Measurements from ENCODE around the gene UBE2C. TPM values are rescaled to one million over a fixed set of nuclear protein-coding genes. Genes with fewer than 3 reads are reported as not detected.

UBE2C gene
- total RNA-seq, 1 experiment from 2014 or later: 173 TPM

- POLR2A ChIA-PET: interaction anchor here (0.6 kb wide), 2 partner anchors 55 to 293 kb away, joined by 3 to 4 read pairs; no protein-coding TSS in a partner anchor
- no peak overlapping the region for H3K4me3 ChIP-seq (ENCODE audit: low read depth in 2 of 2, low read length in 2 of 2)
- intact Hi-C loops (cut with micrococcal nuclease; ENCODE audit: unreplicated experiment) (no loop called here), in situ Hi-C loops (cut with HindIII; ENCODE audit: low pct_unique_long_range_greater_than_20kb, low sequenced_read_pairs) (no loop called here)
- H3K9me3 ChIP-seq (ENCODE audit: control insufficient read depth, insufficient read depth, low read depth, low read length): no peaks in the 10 kb centered on the region
- peaks cover 4% of the 10 kb centered on the region; the same call in 1 of the 2 replicates for H3K36me3 ChIP-seq (ENCODE audit: control insufficient read depth, insufficient read depth, low read length)
- ATAC-seq: no peak
- CTCF ChIA-PET: no interaction called here
- no peak for DNase-seq (ENCODE audit: low read depth, low spot score)
- TF ChIP-seq POLR2AphosphoS5 (IDR thresholded peaks at IDR 0.05; ENCODE audit: low read depth, low read length) (no peak), REST (IDR thresholded peaks at IDR 0.05; ENCODE audit: insufficient read depth in 1 of 2, low read depth in 2 of 2, low read length in 1 of 2) (no peak), TCF7L2 (IDR thresholded peaks at IDR 0.05; ENCODE audit: low read depth, low read length) (no peak), SIN3A (IDR thresholded peaks at IDR 0.05; ENCODE audit: borderline replicate concordance, insufficient read depth, low read depth, low read length) (no peak), CTCF (IDR thresholded peaks at IDR 0.05) (no peak)
- no TSS peak for BruUV-seq (replicated peaks)
- peaks cover 35% of the 10 kb centered on the region for H3K4me1 ChIP-seq (ENCODE audit: control insufficient read depth, insufficient read depth, low read length)
- no peaks in the 10 kb centered on the region for H3K27me3 ChIP-seq (ENCODE audit: control insufficient read depth, insufficient read depth, low read length)
- H3K27ac ChIP-seq (ENCODE audit: low read length): no peak overlapping the region
Measured at GRCh38 chr20:45819466-45819865, 7.0 kb downstream of the UBE2C start.

- BruUV-seq (replicated peaks): no TSS peak
- H3K27me3 ChIP-seq (ENCODE audit: control insufficient read depth, insufficient read depth, low read length): no peaks in the 10 kb centered on the region
- no peak for TF ChIP-seq CTCF (IDR thresholded peaks at IDR 0.05)
- intact Hi-C loops (cut with micrococcal nuclease; ENCODE audit: unreplicated experiment): no loop called here
- H3K4me1 ChIP-seq (ENCODE audit: control insufficient read depth, insufficient read depth, low read length): peaks cover 16% of the 10 kb centered on the region
- ChIA-PET POLR2A (no interaction called here), CTCF (no interaction called here)
- no peak for DNase-seq (ENCODE audit: low read depth, low spot score)
- H3K27ac ChIP-seq (ENCODE audit: low read length): no peak overlapping the region
- no peaks in the 10 kb centered on the region for H3K9me3 ChIP-seq (ENCODE audit: control insufficient read depth, insufficient read depth, low read depth, low read length)
- H3K36me3 ChIP-seq (ENCODE audit: control insufficient read depth, insufficient read depth, low read length): no peaks in the 10 kb centered on the region
- in situ Hi-C loops (cut with HindIII; ENCODE audit: low pct_unique_long_range_greater_than_20kb, low sequenced_read_pairs): no loop called here
- no peak overlapping the region for H3K4me3 ChIP-seq (ENCODE audit: low read depth in 2 of 2, low read length in 2 of 2)
- no peak for ATAC-seq
Measured at GRCh38 chr20:45821947-45822346, 9.5 kb downstream of the UBE2C start.

- no peaks in the 10 kb centered on the region for H3K36me3 ChIP-seq (ENCODE audit: control insufficient read depth, insufficient read depth, low read length)
- TF ChIP-seq REST (IDR thresholded peaks at IDR 0.05; ENCODE audit: insufficient read depth in 1 of 2, low read depth in 2 of 2, low read length in 1 of 2): no peak
- TF ChIP-seq POLR2AphosphoS5 (IDR thresholded peaks at IDR 0.05; ENCODE audit: low read depth, low read length): no peak
- no peak for TF ChIP-seq CTCF (IDR thresholded peaks at IDR 0.05)
- no peak for TF ChIP-seq TCF7L2 (IDR thresholded peaks at IDR 0.05; ENCODE audit: low read depth, low read length)
- TF ChIP-seq SIN3A (IDR thresholded peaks at IDR 0.05; ENCODE audit: borderline replicate concordance, insufficient read depth, low read depth, low read length): no peak
- DNase-seq (ENCODE audit: low read depth, low spot score) (no peak), ATAC-seq (peak; percentile 57)
- no peak overlapping the region for H3K4me3 ChIP-seq (ENCODE audit: low read depth in 2 of 2, low read length in 2 of 2)
- in situ Hi-C loops (cut with HindIII; ENCODE audit: low pct_unique_long_range_greater_than_20kb, low sequenced_read_pairs) (no loop called here), intact Hi-C loops (cut with micrococcal nuclease; ENCODE audit: unreplicated experiment) (no loop called here)
- H3K4me1 ChIP-seq (ENCODE audit: control insufficient read depth, insufficient read depth, low read length): peaks cover 7% of the 10 kb centered on the region
- no TSS peak for BruUV-seq (replicated peaks)
- ChIA-PET POLR2A (no interaction called here), CTCF (no interaction called here)
- no peaks in the 10 kb centered on the region for H3K27me3 ChIP-seq (ENCODE audit: control insufficient read depth, insufficient read depth, low read length)
- no peak overlapping the region for H3K27ac ChIP-seq (ENCODE audit: low read length)
- no peaks in the 10 kb centered on the region for H3K9me3 ChIP-seq (ENCODE audit: control insufficient read depth, insufficient read depth, low read depth, low read length)
Measured at GRCh38 chr20:45822857-45823256, 10.4 kb downstream of the UBE2C start.
